Osteoblast (primary cell): ENCODE data around the gene ARHGAP23. TPM values are rescaled to one million over a fixed set of nuclear protein-coding genes. Genes with fewer than 3 reads are reported as not detected.
A peak's percentile ranks its signal among the peaks of the same experiment; 100 is the strongest.

Experiments used
- DNase-seq: peaks from one replicate; pipeline ENCODE4 v3.0.0; 2011; ENCODE audit warnings: low spot score, mixed read lengths; ENCODE audit not compliant: insufficient read length; ENCODE audit errors: missing footprints
- H2AFZ ChIP-seq: 2 replicates; pipeline ENCODE4 v1.6.0; 2011; ENCODE audit warnings: mild to moderate bottlenecking, low read length
- H3K27ac ChIP-seq: 2 replicates; pipeline ENCODE4 v1.5.1; 2011; ENCODE audit warnings: mild to moderate bottlenecking, low read depth, low read length, moderate library complexity
- H3K27me3 ChIP-seq: 2 replicates; pipeline ENCODE4 v1.6.0; 2012; ENCODE audit warnings: mild to moderate bottlenecking, control low read depth, inconsistent platforms, low read length, moderate library complexity; ENCODE audit not compliant: insufficient read depth
- H3K36me3 ChIP-seq: 2 replicates; pipeline ENCODE4 v1.5.1; 2011; ENCODE audit warnings: mild to moderate bottlenecking, low read length, control low read depth, moderate library complexity; ENCODE audit not compliant: insufficient read depth
- H3K4me1 ChIP-seq: 2 replicates; pipeline ENCODE4 v1.5.1; 2011; ENCODE audit warnings: mild to moderate bottlenecking, low read length, control low read depth, moderate library complexity; ENCODE audit not compliant: insufficient read depth
- H3K4me2 ChIP-seq: 2 replicates; pipeline ENCODE4 v1.6.0; 2011; ENCODE audit warnings: mild to moderate bottlenecking, low read length; ENCODE audit not compliant: insufficient read depth
- H3K4me3 ChIP-seq: fragments of 200-600 bp; sonication (generic); 3 replicates; pipeline ENCODE4 v1.5.1; 2012; ENCODE audit warnings: mild to moderate bottlenecking, low read length, inconsistent platforms; ENCODE audit not compliant: insufficient read depth
- H3K79me2 ChIP-seq: 2 replicates; pipeline ENCODE4 v1.6.0; 2012; ENCODE audit warnings: mild to moderate bottlenecking, low read length, control low read depth, inconsistent platforms; ENCODE audit not compliant: insufficient read depth
- H3K9me3 ChIP-seq: 2 replicates; pipeline ENCODE4 v1.5.1; 2011; ENCODE audit warnings: low read depth, low read length, control low read depth
- H4K20me1 ChIP-seq: 2 replicates; pipeline ENCODE4 v1.6.0; 2012; ENCODE audit warnings: mild to moderate bottlenecking, low read length, control low read depth; ENCODE audit not compliant: insufficient read depth
- CTCF ChIP-seq: IDR thresholded peaks from 2 replicates; pipeline ENCODE4 v1.5.1; 2011; ENCODE audit warnings: mild to moderate bottlenecking, low read depth, low read length, moderate library complexity; ENCODE audit errors: extremely low read depth
- total RNA-seq: library from RNA; depleted of rRNA; stranded (reverse); fragments of >200 nt; gene quantifications from 2 replicates; pipeline ENCODE4 v1.2.3, GENCODE V29; 2012

Gene ARHGAP23
- total RNA-seq, 1 donor, result 47.0 TPM

GRCh38 chr17:38544175-38544838 lies 116.0 kb downstream of the ARHGAP23 start:
- H3K4me3 ChIP-seq, result no peak overlapping the region
- DNase-seq, result peak; percentile 57
- H3K4me2 ChIP-seq, result no peak overlapping the region
- no peak for TF ChIP-seq CTCF
- H3K9me3 ChIP-seq, result no peaks in the 10 kb centered on the region
- no peaks in the 10 kb centered on the region for H3K4me1 ChIP-seq
- no peaks in the 10 kb centered on the region for H3K79me2 ChIP-seq
- H3K27me3 ChIP-seq, result peaks cover 3% of the 10 kb centered on the region
- H3K36me3 ChIP-seq, result no peaks in the 10 kb centered on the region
- no peaks in the 10 kb centered on the region for H4K20me1 ChIP-seq
- no peak overlapping the region for H3K27ac ChIP-seq
- H2AFZ ChIP-seq, result no peak overlapping the region

DNA sequence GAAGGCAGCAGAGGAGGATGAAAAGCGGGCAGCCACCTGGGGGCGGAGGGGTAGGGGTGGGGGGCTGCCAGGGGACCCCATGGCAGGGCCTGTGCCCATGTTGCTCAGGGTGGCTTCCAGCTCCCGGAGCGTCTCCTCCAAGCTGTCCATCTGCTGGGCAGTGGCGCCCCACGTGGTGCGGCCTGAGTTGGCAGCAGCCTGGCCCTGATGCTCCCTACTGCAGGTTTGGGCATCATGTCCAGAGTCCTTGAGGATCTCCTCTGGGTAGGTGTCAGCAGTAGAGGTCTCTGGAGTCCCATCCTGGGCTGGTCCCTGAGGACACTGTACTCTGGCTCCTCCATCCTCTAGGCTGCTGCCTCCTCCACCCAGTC lies 116.6 kb downstream of the ARHGAP23 start:
- Histone ChIP-seq H3K9me3 (no peaks in the 10 kb centered on the region), H3K27ac (no peak overlapping the region), H3K36me3 (no peaks in the 10 kb centered on the region), H2AFZ (no peak overlapping the region), H3K27me3 (peaks cover 3% of the 10 kb centered on the region), H4K20me1 (no peaks in the 10 kb centered on the region), H3K4me3 (no peak overlapping the region), H3K4me2 (no peak overlapping the region), H3K79me2 (no peaks in the 10 kb centered on the region), H3K4me1 (no peaks in the 10 kb centered on the region)
- TF ChIP-seq CTCF, result no peak
- peak; percentile 66 for DNase-seq

GRCh38 chr17:38545531-38546225 lies 117.4 kb downstream of the ARHGAP23 start:
- peak; percentile 61 for DNase-seq
- no peak overlapping the region for H2AFZ ChIP-seq
- no peak overlapping the region for H3K27ac ChIP-seq
- H3K9me3 ChIP-seq, result no peaks in the 10 kb centered on the region
- peaks cover 3% of the 10 kb centered on the region for H3K27me3 ChIP-seq
- H4K20me1 ChIP-seq, result no peaks in the 10 kb centered on the region
- no peak overlapping the region for H3K4me2 ChIP-seq
- TF ChIP-seq CTCF, result no peak
- H3K36me3 ChIP-seq, result no peaks in the 10 kb centered on the region
- no peak overlapping the region for H3K4me3 ChIP-seq
- no peaks in the 10 kb centered on the region for H3K79me2 ChIP-seq
- H3K4me1 ChIP-seq, result no peaks in the 10 kb centered on the region

GRCh38 chr17:38546396-38546795 lies 118.1 kb downstream of the ARHGAP23 start:
- H3K79me2 ChIP-seq, result no peaks in the 10 kb centered on the region
- H3K27me3 ChIP-seq, result peaks cover 3% of the 10 kb centered on the region
- no peak overlapping the region for H3K27ac ChIP-seq
- no peaks in the 10 kb centered on the region for H3K36me3 ChIP-seq
- no peak overlapping the region for H3K4me3 ChIP-seq
- no peak for TF ChIP-seq CTCF
- no peaks in the 10 kb centered on the region for H4K20me1 ChIP-seq
- H3K9me3 ChIP-seq, result no peaks in the 10 kb centered on the region
- no peak overlapping the region for H3K4me2 ChIP-seq
- no peak for DNase-seq
- H2AFZ ChIP-seq, result no peak overlapping the region
- peaks cover 2% of the 10 kb centered on the region for H3K4me1 ChIP-seq
